ENCODE data around the gene SCRT2. TPM values are rescaled to one million over a fixed set of nuclear protein-coding genes. Genes with fewer than 3 reads are reported as not detected.

SCRT2 gene
- total RNA-seq, 1 experiment from 2014 or later: not detected

- BruUV-seq (replicated peaks): no TSS peak
- Histone ChIP-seq H3K27me3 (ENCODE audit: control insufficient read depth, insufficient read depth, low read length) (peaks cover 11% of the 10 kb centered on the region; the same call in 1 of the 2 replicates), H3K4me1 (ENCODE audit: control insufficient read depth, insufficient read depth, low read length) (no peaks in the 10 kb centered on the region), H3K9me3 (ENCODE audit: control insufficient read depth, insufficient read depth, low read depth, low read length) (no peaks in the 10 kb centered on the region), H3K36me3 (ENCODE audit: control insufficient read depth, insufficient read depth, low read length) (no peaks in the 10 kb centered on the region), H3K4me3 (ENCODE audit: low read depth in 2 of 2, low read length in 2 of 2) (no peak overlapping the region), H3K27ac (ENCODE audit: low read length) (no peak overlapping the region)
- in situ Hi-C loops (cut with HindIII; ENCODE audit: low pct_unique_long_range_greater_than_20kb, low sequenced_read_pairs): no loop called here
- TF ChIP-seq TCF7L2 (IDR thresholded peaks at IDR 0.05; ENCODE audit: low read depth, low read length) (no peak), SIN3A (IDR thresholded peaks at IDR 0.05; ENCODE audit: borderline replicate concordance, insufficient read depth, low read depth, low read length) (no peak), REST (IDR thresholded peaks at IDR 0.05; ENCODE audit: insufficient read depth in 1 of 2, low read depth in 2 of 2, low read length in 1 of 2) (no peak), CTCF (IDR thresholded peaks at IDR 0.05) (no peak), POLR2AphosphoS5 (IDR thresholded peaks at IDR 0.05; ENCODE audit: low read depth, low read length) (no peak)
- ATAC-seq (0 out of 2 replicates have a peak, but pooled peaks have one; percentile 12), DNase-seq (ENCODE audit: low read depth, low spot score) (no peak)
- ChIA-PET CTCF (no interaction called here), POLR2A (no interaction called here)
- intact Hi-C loops (cut with micrococcal nuclease; ENCODE audit: unreplicated experiment): no loop called here
Observed at GRCh38 chr20:689348-689747, 13.7 kb upstream of the SCRT2 start.

GRCh38 chr20:688809-689212 is 13.2 kb upstream of the SCRT2 start:
- CTCF ChIA-PET: no interaction called here
- no TSS peak for BruUV-seq (replicated peaks)
- H3K4me3 ChIP-seq (ENCODE audit: low read depth in 2 of 2, low read length in 2 of 2): no peak overlapping the region
- DNase-seq (ENCODE audit: low read depth, low spot score) (no peak), ATAC-seq (peak; percentile 68)
- in situ Hi-C loops (cut with HindIII; ENCODE audit: low pct_unique_long_range_greater_than_20kb, low sequenced_read_pairs) (no loop called here), intact Hi-C loops (cut with micrococcal nuclease; ENCODE audit: unreplicated experiment) (no loop called here)
- H3K27me3 ChIP-seq (ENCODE audit: control insufficient read depth, insufficient read depth, low read length): peaks cover 11% of the 10 kb centered on the region; the same call in 1 of the 2 replicates
- no peaks in the 10 kb centered on the region for H3K4me1 ChIP-seq (ENCODE audit: control insufficient read depth, insufficient read depth, low read length)
- no peaks in the 10 kb centered on the region for H3K9me3 ChIP-seq (ENCODE audit: control insufficient read depth, insufficient read depth, low read depth, low read length)
- no peak for TF ChIP-seq TCF7L2 (IDR thresholded peaks at IDR 0.05; ENCODE audit: low read depth, low read length)
- no peak for TF ChIP-seq POLR2AphosphoS5 (IDR thresholded peaks at IDR 0.05; ENCODE audit: low read depth, low read length)
- no peak for TF ChIP-seq CTCF (IDR thresholded peaks at IDR 0.05)
- TF ChIP-seq SIN3A (IDR thresholded peaks at IDR 0.05; ENCODE audit: borderline replicate concordance, insufficient read depth, low read depth, low read length): no peak
- no peak for TF ChIP-seq REST (IDR thresholded peaks at IDR 0.05; ENCODE audit: insufficient read depth in 1 of 2, low read depth in 2 of 2, low read length in 1 of 2)
- H3K36me3 ChIP-seq (ENCODE audit: control insufficient read depth, insufficient read depth, low read length): no peaks in the 10 kb centered on the region
- no peak overlapping the region for H3K27ac ChIP-seq (ENCODE audit: low read length)
- POLR2A ChIA-PET: no interaction called here

All from Panc1 (cell line).